NCI-H2196 treated with DMSO at 0.1 percent for 48 hours (cell line): Measurements from ENCODE around the gene NFIA.
"Not testable (repeated sequence)": the region's sequence is repeated elsewhere in the genome, so short reads cannot be mapped to it uniquely, and the experiment has no call there.

Experiments
- DNase-seq: peaks from one replicate; lab custom pipeline; 2025; ENCODE audit not compliant: unreplicated experiment; lab: John Stamatoyannopoulos, UW

NFIA gene

GRCh38 chr1:61265665-61266064 is 183.3 kb downstream of the NFIA start:
- DNase-seq = no peak

- DNase-seq = no peak
Measured at GRCh38 chr1:61266738-61267137, 184.4 kb downstream of the NFIA start.

DNA sequence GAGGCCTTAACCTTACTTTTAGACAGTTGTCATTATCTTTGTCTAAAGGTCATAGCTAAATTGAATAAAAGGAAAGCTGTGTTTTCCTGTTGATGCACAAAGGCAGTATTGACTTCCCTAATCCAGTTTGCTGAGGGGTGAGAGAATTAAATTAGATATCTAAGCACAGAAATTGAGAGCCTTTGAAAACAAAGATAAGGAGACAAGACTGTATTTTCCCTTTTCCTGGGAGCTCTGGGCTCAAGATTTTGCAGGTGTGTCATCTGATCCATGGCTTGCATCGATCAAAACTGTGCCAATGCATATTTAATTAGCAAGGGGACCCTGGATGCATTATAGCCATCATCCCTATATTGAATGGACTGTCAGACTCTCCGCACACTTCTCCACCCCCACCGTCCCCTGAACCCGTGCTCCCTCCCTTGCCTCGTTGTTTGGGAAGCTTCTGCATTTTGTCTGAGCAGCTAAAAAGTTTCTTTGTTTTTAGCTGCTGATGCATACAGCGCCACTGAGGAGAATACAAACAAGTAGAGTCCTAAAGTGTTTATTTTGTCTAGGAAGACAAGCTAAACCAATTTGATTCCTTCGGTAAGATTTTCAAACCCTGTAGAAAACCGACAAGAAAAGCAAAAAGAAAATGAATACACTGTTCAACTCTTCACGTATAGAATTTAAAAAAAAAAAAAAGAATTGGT is 186.3 kb downstream of the NFIA start:
- no peak for DNase-seq

DNA sequence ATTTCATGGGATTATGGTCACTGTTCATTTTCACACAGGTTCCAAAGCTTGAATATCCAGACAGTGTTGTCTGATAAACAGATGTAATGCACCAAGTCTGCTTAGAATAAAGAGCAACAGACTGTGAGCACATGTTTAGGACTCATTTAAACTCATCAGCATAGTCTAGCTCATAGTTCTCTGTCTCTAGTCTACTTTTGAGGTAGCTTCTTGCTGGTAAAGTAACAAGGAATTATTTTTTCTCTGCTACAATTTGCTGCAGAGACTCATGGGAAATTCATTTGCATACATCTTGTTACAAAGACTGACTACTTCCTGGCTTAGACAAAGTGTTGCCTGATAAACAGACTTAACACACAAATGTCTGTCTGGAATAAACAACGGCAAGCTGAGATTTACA is 187.2 kb downstream of the NFIA start:
- no peak for DNase-seq

DNA sequence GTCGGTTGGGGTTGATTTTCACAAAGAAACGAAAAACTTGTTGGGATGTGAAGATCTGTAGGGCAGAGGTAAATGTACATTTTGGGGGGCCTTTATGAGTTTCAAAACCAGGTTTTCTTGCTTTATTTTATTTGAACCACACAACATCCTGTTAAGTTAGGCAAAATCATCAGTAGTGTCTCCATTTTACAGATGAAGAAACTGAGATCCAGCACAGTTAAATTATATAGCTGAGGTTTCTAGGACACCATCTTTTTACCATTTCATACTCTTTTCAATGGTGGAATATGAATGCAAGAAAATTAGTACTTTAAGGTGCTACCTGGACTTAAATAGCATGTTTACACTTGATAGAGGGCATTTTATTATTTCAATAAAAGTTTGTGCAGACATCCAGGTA is 187.7 kb downstream of the NFIA start:
- no peak for DNase-seq

DNA sequence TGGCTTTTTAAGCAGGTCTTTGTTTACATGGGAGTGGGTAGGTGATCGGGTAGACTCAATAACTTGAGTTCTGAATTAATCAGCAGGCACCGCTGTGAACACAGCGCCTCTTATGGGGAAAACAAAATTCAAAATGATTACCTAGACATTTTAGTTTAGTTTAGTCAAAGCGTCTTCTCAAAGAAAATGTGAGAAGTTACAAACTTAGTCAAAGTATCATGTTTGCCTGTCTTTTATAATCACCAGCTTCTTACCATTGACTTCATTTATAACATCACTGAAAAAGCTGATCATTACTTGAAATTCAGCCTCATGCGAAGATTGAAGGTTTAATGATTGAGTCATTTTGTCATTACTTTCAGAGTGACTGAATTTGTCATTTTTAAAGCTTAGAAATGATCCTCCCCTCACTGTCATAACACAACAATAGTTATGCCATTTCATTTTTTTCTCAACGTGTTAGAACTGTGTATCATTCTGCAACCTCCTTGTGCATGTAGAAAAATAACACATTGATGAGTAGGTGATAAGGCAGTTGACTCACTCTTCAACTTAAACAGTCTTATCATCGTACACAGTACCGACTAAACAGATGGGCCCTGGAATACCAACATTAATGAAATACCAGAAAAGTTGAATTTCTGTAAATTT is 188.5 kb downstream of the NFIA start:
- no peak for DNase-seq

DNA sequence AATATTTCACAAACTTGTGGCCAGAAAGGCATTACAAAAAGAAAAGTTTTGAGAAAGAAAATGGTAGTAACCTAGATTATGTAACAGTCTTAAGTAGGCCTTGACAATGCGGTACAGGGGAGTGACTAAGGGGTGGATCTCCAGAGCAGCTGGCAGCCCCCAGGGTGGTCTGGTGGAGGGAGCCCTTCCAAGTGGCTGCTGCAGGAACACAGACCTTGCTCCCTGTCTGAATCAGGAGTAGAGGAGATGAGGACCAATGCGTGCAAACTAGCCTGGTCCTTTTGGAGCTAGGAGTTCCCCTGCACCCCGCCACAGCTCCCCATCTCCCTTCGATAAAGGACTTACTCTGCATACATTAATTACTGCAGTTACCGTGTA is 189.0 kb downstream of the NFIA start:
- DNase-seq = no peak

DNA sequence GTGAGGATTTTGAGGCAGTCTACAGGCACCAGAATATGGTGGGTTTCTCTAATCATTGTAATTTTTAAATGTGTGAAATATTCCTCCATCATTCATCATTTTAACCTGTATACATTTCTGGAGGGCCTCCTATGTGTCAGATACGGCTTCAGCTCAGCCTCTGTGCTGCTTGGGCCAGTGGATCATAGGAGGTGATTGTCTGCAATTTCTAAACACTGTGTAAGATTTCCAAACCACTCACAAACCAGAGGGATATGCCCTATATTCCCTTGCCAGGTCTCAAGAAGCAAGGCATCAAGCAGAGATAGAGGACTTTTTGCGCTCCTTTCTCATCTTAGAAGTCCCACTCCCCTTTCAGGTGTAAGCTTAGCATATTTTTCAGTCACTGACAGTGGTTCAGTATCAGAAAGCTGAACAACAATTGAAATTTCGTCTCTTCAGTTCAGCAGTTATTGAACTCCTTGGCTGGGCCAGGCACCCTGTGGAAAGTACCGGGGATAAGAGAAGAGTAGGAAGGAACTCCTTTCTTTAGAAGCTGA is 190.9 kb downstream of the NFIA start:
- DNase-seq = no peak

GRCh38 chr1:61273861-61274260 is 191.5 kb downstream of the NFIA start:
- DNase-seq = no peak

- no peak for DNase-seq
Measured at GRCh38 chr1:61274939-61275338, 192.6 kb downstream of the NFIA start.

DNA sequence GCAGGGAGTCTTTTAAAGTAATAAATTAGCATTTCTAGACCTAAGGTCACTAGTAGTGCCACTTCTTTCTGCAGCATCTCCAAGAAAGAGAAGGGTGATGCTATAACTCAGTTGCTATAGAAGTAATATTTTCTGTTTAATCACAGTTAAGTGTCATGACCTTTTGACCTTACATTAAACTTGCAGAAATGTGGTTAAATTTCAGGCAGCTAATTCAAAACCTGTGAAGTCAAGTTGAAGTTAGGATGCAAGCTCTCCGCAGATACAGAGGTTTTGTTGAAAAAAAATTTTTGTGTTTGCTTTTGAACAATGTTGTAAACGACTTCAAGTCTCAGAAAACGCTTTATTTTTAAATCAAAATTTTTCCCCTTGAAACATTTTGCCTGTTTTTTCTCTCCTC is 193.9 kb downstream of the NFIA start:
- no peak for DNase-seq

GRCh38 chr1:61277121-61277690 is 194.8 kb downstream of the NFIA start:
- DNase-seq = no peak

DNA sequence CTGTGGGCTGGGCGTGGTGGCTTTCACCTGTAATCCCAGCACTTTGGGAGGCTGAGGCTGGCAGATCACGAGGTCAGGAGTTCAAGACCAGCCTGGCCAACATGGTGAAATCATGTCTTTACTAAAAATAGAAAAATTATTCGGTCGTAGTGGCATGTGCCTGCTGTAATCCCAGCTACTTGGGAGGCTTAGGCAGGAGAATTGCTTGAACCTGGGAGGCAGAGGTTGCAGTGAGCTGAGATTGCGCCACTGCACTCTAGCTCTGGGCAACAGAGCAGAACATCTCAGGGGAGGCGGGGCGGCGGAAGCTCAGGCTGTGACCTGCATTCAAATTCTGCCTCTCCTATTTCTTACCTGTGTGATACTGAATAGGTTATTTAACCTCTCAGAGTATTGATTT is 196.1 kb downstream of the NFIA start:
- not testable (repeated sequence) for DNase-seq

GRCh38 chr1:61278966-61279365 is 196.6 kb downstream of the NFIA start:
- DNase-seq = no peak

DNA sequence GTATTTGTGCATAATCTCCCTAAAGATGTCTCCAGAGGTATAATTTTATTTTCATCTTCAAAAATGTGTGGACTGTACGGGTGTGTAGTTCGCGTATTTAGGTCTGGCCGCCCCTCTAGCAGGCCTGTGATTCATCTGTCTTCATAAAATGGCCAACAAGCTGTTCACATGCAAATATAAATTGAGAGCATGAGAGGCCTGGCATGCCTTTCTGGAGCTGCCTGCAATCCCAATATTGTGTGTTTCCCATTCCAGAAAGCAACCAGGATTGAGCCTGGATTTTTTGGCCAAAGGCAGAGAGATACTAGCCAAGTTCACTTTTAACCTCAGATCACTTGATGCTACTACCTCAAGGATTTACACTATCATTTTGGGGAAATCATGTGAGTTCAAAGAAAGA is 197.2 kb downstream of the NFIA start:
- DNase-seq = no peak

GRCh38 chr1:61280452-61280851 is 198.1 kb downstream of the NFIA start:
- no peak for DNase-seq

DNA sequence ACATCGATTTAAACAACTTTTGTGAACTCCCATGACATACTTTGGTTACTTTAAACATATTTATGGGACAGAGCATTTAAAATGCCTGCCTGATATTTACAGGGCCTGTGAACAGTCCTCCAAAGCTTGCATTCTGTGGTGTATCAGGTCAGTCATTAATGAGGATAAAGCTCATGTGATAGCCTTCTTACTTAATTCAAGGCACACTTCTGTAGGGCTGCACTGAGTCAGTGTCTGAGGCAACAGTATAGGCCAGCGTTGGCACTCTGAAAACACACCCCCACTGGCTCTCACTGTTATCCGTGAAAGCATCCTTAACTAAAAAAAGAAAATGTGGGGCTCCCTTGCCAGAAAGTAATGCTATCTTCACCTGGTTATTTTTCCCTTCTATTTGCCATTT is 200.0 kb downstream of the NFIA start:
- no peak for DNase-seq

GRCh38 chr1:61284248-61284854 is 202.0 kb downstream of the NFIA start:
- DNase-seq = no peak

- no peak for DNase-seq
Measured at GRCh38 chr1:61284936-61285335, 202.6 kb downstream of the NFIA start.

- DNase-seq = no peak
Measured at GRCh38 chr1:61285371-61285885, 203.1 kb downstream of the NFIA start.

GRCh38 chr1:61287014-61287413 is 204.7 kb downstream of the NFIA start:
- no peak for DNase-seq

GRCh38 chr1:61287734-61288133 is 205.4 kb downstream of the NFIA start:
- no peak for DNase-seq
